HG03060 (cell line): ENCODE data around the gene JADE1.

Experiments used
- ATAC-seq: cut with Tn5 transposase; IDR thresholded peaks from one replicate; pipeline ENCODE4 v1.9.1; 2021; ENCODE audit warnings: low read depth, moderate number of reproducible peaks; ENCODE audit not compliant: unreplicated experiment

Gene JADE1

DNA sequence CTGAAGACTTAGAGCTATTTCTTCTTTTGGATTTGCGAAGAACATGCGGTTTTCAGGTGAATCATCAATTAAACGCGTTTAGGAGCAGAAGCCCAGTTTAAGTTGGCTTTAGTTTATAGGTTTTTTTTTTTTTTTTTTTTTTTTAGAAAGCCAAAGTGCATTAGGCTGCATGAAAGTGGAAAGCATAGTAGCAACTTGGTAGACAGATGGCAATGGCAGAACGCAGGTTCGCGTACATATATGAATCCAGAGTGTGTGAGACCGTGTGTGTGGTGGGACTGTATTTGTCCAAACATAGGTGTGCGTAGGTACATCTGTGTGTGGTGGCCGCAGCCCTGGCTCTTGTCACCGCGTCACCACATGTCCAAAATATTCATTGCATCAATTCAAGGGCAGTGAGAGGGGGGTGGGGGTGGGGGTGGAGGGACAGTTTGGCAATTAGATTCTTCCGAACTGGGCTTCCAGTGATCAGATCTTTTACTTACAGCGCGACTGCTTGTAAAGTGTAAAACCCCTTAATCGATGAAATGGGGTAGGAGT, 901 bp downstream of the JADE1 start:
- no peak for ATAC-seq

DNA sequence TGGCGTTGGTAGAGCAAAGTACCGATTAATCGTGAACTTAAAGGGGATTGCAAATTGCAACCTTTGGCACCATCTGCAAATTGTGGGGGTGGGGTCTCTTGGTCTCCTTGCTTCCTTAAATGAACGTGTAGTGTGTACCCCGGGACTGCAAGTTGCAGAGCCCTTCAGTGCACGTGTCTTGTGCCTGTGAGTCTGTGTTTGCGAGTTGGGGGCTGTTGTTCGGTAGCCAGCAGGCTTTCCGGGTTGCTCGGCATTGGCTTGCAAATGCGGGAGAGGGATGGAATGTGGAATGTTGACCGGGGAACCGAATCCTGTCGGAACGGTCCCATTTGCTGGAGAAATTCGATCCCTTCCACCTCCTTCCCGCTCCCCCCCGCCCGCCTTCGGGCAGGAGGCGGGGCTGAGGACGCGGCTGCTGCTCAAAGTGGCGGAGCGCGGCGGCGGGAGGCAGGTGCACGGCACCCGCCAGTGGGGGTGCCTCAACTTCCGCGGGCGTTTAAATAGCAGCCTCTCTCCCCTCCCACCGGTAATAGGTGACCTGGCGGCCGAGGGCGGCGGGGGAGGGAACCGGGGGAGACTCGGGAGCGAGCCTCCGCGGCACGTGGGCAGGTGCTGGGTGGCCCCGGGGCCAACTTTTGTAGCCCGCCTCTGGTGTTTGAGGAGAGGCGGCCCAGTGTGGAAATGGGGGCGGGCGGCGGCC, 1.5 kb downstream of the JADE1 start:
- peak; percentile 29 for ATAC-seq

DNA sequence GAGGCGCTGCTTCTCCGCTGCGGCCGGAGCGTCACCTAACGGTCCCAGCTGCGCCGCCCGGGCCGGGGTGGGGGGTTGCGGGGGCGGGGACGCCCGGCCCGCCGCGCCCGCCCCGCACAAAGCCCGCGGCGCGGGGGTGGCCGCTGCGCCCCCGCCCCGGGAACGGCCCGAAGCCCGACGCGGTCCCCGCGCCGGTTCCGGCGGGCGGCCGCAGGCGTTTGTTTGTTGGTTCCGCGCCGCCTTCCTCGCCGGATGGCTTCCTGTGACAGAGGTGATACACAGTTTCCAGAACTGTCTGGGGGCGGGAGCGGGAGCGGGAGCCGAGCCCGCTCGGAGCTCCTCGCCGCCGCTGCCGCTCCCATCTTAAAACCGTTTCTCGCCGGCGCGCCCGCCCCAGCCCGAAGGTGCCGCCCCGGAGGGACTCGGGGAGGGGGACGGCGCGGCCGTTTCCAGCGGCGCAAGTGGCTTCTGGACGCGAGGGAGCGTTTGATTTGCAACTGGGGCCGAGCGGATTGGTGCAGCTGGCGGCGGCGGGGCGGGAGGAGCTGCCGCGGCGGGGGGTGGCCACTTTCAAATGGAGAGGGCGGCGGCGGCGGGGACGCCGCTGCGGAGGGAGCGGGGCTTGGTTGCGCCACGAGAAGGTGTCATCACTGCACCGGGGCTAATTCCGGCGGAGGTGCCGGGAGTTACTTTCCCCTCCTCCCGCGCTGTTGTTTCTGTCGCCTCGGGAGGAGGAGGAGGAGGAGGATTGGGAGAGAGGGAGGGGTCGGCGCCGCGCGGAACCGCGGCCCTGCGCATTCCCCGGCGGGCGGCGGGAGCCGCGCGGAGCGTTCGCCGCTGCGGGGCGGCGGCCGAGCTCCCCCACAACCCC, 2.3 kb downstream of the JADE1 start:
- ATAC-seq = peak; percentile 27

- peak; percentile 0 for ATAC-seq
Measured at GRCh38 chr4:128812442-128813235, 3.1 kb downstream of the JADE1 start.

DNA sequence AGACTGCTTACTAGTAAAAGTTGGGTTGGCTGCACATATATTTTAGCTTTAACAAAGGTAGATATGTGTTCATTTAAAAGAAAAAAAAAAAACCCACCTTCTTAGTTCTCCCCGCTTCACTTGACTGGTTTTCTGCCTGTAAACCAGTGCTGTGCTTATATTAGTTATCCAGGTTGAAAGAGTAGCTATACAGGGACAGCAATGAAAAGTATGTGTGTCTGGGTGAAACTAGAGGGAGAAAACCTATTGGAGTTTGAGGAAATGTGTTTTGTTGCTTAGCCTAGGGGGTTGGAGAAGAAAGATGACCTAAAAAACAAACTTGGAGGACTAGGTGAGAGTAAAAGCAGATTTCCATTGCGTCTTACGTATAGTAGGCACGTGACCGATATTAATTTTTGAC, 4.5 kb downstream of the JADE1 start:
- no peak for ATAC-seq

DNA sequence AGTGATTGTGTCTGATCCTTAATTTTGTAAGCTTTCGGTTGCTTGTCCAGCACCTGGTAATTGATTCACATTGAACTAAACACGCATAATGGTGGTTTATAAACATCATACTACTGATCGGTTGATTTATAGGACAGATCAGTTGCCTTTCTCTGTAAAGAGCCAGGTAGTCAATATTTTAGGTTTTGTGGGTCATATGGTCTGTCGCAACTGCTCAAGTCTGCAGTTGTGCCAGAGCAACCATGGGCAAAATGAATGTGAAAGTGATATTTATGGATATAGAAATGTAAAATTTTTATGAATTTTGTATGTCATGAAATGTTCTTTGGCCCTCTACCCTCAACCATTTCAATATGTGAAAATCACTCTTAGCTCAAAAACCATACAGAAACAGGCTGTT, 8.9 kb downstream of the JADE1 start:
- ATAC-seq = no peak

DNA sequence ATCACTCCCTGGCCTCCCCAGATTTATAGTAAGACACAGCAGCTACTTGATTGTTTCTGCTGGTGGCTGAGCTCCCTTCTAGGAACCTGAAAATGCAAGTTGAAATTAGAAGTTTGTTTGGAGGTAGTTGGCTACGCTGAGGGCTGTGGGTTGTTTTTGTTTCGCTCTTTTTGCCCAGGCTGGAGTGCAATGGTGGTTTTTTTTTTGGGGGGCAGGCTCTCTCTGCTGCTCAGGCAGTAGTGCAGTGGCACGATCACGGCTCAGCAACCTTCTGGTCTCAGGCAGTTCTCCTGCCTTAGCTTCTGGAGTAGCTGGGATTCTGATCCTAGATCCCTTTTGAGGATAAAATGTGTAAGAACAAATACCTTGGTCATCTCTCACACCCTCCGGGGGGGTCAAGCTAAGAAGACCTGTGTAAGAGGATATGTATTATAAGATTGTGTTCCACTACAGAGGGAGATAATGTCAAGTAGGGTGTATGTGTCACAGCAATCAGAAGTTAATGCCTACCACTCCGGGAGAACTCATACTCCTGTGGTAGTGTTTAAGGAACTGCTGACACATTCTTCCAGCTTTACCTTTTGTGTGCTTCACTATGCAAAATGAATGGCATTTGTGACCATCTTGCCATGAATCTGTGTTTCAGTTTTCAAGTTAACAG, 9.7 kb downstream of the JADE1 start:
- ATAC-seq = no peak

- ATAC-seq = no peak
Measured at GRCh38 chr4:128820671-128821070, 11.2 kb downstream of the JADE1 start.

GRCh38 chr4:128821151-128821550, 11.7 kb downstream of the JADE1 start:
- no peak for ATAC-seq

DNA sequence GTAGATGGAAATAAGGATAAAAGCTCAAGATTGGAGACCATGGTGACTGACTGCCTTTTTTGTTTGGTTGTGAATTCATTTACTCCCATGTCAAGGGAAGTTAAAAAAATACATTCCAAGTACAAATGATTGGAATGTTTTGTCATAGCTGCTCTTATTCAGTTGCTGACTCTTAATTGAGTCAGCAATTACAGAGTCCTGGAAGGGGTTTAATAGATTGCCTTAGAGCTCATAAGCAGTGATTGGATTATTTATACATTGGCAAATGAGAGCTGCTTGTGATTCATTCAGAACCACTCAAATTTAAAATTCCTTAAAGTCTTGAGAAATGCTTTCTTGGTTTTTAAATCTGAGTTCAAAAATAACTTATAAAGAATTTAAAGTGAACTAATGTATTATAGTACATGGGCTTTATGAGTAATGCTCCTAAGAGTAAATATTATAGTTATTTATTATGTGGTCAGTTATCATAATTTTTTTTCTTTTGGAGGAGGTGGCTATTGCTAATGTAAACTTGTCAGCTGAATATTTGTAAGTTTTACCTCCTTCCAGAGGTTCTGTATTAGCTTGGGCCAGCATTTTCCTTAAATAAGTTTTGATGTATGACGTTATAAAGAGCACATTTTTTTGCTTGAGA, 13.6 kb downstream of the JADE1 start:
- ATAC-seq = no peak

- ATAC-seq = no peak
Measured at GRCh38 chr4:128825226-128825625, 15.7 kb downstream of the JADE1 start.

DNA sequence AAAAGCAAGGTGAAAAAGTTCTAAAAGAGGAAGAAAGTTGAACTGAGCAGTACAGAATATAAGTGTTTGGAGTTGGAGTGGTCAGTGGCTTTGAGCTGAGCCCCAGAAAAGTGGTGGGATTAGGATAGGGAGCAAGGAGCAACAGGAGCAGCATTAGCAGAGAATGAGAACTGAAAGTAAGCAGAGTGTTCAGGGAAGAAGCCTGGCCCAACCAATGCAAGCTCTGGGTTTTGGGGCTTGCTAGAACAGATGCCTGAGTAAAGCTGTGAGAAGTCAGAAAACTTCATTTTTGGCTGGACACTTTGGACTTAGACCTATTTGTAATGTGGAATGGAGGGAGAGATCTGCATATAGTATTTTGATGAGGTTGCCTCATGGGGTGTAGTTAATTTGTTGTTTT, 17.8 kb downstream of the JADE1 start:
- ATAC-seq = no peak

DNA sequence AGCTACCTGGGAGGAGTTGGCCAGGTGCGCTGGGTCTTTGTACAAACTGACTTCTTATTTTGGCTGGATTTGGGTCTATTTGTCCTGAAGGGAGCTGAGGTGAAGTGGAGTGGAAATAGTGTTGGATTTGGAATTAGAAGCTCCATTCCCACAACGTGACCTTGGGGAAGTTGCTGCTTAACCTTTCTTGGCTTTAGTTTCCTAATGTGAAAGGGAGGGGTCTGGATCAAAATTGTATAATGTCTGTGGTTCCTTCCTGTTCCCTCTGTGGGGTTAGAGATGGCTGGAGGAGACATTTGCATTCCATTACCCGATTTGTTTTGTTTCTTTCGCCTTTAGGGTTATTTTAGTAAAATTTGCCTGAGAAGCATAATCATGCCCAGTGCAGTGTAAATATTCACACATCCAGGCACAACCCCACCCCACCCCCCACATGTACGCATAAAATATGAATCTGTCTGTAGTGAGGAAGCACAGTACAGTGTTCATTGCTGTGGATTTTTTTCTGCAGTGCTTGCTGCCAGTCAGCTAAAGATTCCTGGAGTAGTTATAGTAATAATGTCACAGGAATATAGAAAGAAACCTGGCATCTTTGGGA, 21.5 kb downstream of the JADE1 start:
- ATAC-seq = no peak

DNA sequence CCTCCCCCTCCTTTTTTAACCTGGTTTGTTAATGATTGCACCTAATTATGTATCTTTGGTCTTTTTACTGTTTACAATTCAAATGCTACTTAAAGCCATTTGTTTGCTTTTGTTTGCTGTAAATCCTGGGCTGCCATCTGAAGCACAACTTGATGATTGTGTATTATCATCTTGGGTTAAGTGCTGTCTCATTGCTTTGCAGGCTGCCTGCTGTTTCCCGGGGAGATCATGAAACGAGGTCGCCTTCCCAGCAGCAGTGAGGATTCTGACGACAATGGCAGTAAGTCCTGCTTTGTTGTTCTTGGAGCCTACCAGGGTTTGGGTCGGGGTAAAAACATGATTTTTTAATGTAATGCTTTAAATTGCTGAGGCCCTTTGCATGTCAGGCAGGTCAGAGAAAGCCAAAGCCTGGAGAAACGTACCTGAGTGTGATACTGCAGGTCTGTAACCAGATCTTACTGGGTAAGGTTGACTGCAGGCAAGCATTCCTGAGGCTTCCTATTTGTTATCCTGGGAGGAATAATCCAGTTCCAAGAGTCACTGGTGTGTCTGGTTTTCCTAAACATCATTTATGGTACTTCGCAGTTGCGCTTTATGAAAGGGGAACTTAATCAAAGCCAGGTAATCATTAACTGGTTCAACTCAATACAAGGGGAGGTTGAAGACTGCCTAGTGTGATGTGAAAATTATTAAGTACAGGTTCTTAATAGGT, 22.2 kb downstream of the JADE1 start:
- ATAC-seq = peak; percentile 37

GRCh38 chr4:128832243-128832625, 22.7 kb downstream of the JADE1 start:
- ATAC-seq = no peak

- no peak for ATAC-seq
Measured at GRCh38 chr4:128835498-128836222, 26.2 kb downstream of the JADE1 start.

DNA sequence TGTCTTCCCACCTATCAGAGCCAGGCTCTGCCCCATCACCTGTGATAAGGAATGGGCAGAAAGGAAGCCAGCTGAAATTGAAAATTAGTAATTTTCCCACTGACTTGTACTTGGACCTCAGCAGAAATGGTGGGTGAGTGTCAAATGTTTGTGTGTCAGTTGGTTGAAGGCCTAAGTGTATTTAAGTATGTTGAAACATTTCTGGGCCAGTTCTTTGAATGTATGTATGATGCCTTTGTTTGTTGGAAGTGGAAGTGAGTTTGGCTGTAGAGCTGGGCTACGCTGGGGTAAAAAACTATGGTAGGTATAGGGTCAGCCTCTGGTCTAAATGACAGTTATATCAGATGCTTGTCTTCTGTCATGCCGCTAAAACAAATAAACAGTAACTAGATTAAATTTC, 27.7 kb downstream of the JADE1 start:
- no peak for ATAC-seq

DNA sequence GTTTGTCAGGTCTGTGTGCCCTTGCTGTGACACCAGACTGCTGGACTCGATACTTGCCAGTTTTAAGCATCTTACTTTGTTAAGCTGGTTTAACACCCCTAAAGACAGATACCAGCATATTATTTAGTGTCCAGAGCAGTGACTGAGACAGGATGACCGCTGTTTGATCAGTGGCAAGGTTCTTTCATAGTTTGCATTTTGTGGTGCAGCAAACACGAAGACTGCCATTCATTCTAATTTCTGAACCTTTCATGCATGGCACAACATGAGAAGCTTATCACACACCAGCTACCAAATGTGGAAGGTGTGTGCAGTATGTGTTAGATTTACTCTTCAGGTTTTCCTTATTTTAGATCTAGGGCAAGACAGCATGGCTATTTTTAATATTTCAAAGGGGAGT, 28.2 kb downstream of the JADE1 start:
- no peak for ATAC-seq
